Sigmoid colon (tissue), 4 donors: ENCODE data around the gene THAP11.

Source experiments
- CTCF ChIP-seq, 4 experiments: fragments of 450-650 bp in 3 of 4; fragments of 200-600 bp in 1 of 4; IDR thresholded peaks; one replicate each; pipeline ENCODE4 v1.5.1; 2016 to 2019; ENCODE audit warnings: antibody characterized with exemption in 4 of 4, mild to moderate bottlenecking in 3 of 4, moderate library complexity in 2 of 4
- EP300 ChIP-seq, 4 donors: sonication (generic); formaldehyde crosslinking; IDR thresholded peaks; one replicate each; pipeline ENCODE4 v1.6.1; 2017; ENCODE audit warnings: antibody characterized with exemption in 4 of 4
- POLR2A ChIP-seq, 2 donors: fragments of 450-650 bp; IDR thresholded peaks; one replicate each; pipeline ENCODE4 v1.6.1; 2016; ENCODE audit warnings: antibody characterized with exemption in 2 of 2, mild to moderate bottlenecking in 2 of 2, moderate library complexity in 2 of 2

- TF ChIP-seq CTCF (IDR thresholded peaks at IDR 0.05) (no peak), POLR2A (IDR thresholded peaks at IDR 0.05) (no peak), EP300 (IDR thresholded peaks at IDR 0.05) (no peak)
Observed at GRCh38 chr16:67886387-67886786, 44.3 kb downstream of the THAP11 start.
